Hepatocyte (in vitro differentiated cells): Measurements from ENCODE around the gene PLSCR1. TPM values are rescaled to one million over a fixed set of nuclear protein-coding genes. Genes with fewer than 3 reads are reported as not detected.
A peak's percentile ranks its signal among the peaks of the same experiment; 100 is the strongest.

Experiments used
- DNase-seq: peaks from one replicate; pipeline ENCODE4 v3.0.0-alpha.2; 2016; ENCODE audit warnings: low spot score
- H2AFZ ChIP-seq: fragments of 200-600 bp; sonication (generic); 2 replicates; pipeline ENCODE4 v1.6.0; 2016; ENCODE audit warnings: antibody characterized with exemption, mild to moderate bottlenecking
- H3K27ac ChIP-seq: fragments of 200-600 bp; sonication (generic); 2 replicates; pipeline ENCODE4 v1.5.1; 2016; ENCODE audit warnings: mild to moderate bottlenecking
- H3K27me3 ChIP-seq: fragments of 200-600 bp; sonication (generic); 2 replicates; pipeline ENCODE4 v1.6.1; 2016
- H3K36me3 ChIP-seq: fragments of 200-600 bp; sonication (generic); replicated peaks from 2 replicates; pipeline ENCODE4 v1.5.1; 2016; ENCODE audit warnings: low read depth; ENCODE audit not compliant: insufficient read depth
- H3K4me1 ChIP-seq: fragments of 200-600 bp; sonication (generic); 2 replicates; pipeline ENCODE4 v1.5.1; 2016; ENCODE audit warnings: mild to moderate bottlenecking, moderate library complexity; ENCODE audit not compliant: insufficient read depth
- H3K4me2 ChIP-seq: fragments of 200-600 bp; sonication (generic); 2 replicates; pipeline ENCODE4 v1.6.0; 2016
- H3K4me3 ChIP-seq: fragments of 200-600 bp; sonication (generic); 2 replicates; pipeline ENCODE4 v1.5.1; 2016; ENCODE audit warnings: mild to moderate bottlenecking
- H3K79me2 ChIP-seq: fragments of 200-600 bp; sonication (generic); 2 replicates; pipeline ENCODE4 v1.6.0; 2017; ENCODE audit warnings: mild to moderate bottlenecking
- H3K9me2 ChIP-seq: fragments of 200-600 bp; sonication (generic); replicated peaks from 2 replicates; pipeline ENCODE4 v1.6.0; 2017; ENCODE audit warnings: mild to moderate bottlenecking; ENCODE audit not compliant: insufficient read depth
- H3K9me3 ChIP-seq: fragments of 200-600 bp; sonication (generic); 2 replicates; pipeline ENCODE4 v1.5.1; 2016; ENCODE audit warnings: low read depth, mild to moderate bottlenecking
- H4K20me1 ChIP-seq: fragments of 200-600 bp; sonication (generic); 2 replicates; pipeline ENCODE4 v1.6.0; 2016; ENCODE audit warnings: mild to moderate bottlenecking; ENCODE audit not compliant: insufficient read depth, poor library complexity, severe bottlenecking
- CTCF ChIP-seq: fragments of 200-600 bp; sonication (generic); IDR thresholded peaks from 2 replicates; pipeline ENCODE4 v1.5.1; 2016; ENCODE audit warnings: antibody characterized with exemption, mild to moderate bottlenecking; ENCODE audit not compliant: poor library complexity
- EZH2 ChIP-seq: fragments of 200-600 bp; sonication (generic); IDR thresholded peaks from 2 replicates; pipeline ENCODE4 v1.6.1; 2016; ENCODE audit warnings: antibody characterized with exemption, mild to moderate bottlenecking, borderline replicate concordance
- EZH2phosphoT487 ChIP-seq: fragments of 200-600 bp; sonication (generic); IDR thresholded peaks from one replicate; pipeline ENCODE4 v1.6.1; 2018; ENCODE audit warnings: antibody characterized with exemption, mild to moderate bottlenecking, low read depth, moderate library complexity; ENCODE audit not compliant: unreplicated experiment, severe bottlenecking
- WGBS: methylation state at CpG from one replicate; pipeline ENCODE4 v1.1.6; 2016; ENCODE audit warnings: low lambda C conversion rate; ENCODE audit errors: missing lambda C conversion rate; 5-methylcytosine and 5-hydroxymethylcytosine counted together
- polyA plus RNA-seq: library from polyadenylated mRNA; unstranded; fragments of >200 nt; fragmentation: Nextera tagmentation; extraction: Ambion mirVana; gene quantifications from 2 replicates; pipeline ENCODE4 v1.2.1, GENCODE V29; 2016
- total RNA-seq: library from RNA; depleted of rRNA; stranded (reverse); fragments of >200 nt; gene quantifications from 2 replicates; pipeline ENCODE4 v1.2.3, GENCODE V29; 2014

The PLSCR1 gene
- total and polyA plus RNA-seq, 2 experiments from 2014 or later = 44.9 to 72.6 TPM

- whole genome bisulfite sequencing = 78% methylated on average over 2 of the region's 2 CpGs
- Histone ChIP-seq H3K4me2 (no peak overlapping the region), H3K27me3 (no peaks in the 10 kb centered on the region), H3K79me2 (no peaks in the 10 kb centered on the region), H3K27ac (no peak overlapping the region), H2AFZ (no peak overlapping the region), H3K4me1 (no peaks in the 10 kb centered on the region), H3K4me3 (no peak overlapping the region), H4K20me1 (no peaks in the 10 kb centered on the region), H3K9me3 (no peaks in the 10 kb centered on the region), H3K36me3 (no peaks in the 10 kb centered on the region), H3K9me2 (no peaks in the 10 kb centered on the region)
- no peak for TF ChIP-seq CTCF
- no peak for TF ChIP-seq EZH2
- TF ChIP-seq EZH2phosphoT487 = no peak
- DNase-seq = no peak
Measured at GRCh38 chr3:146473726-146474125, 70.7 kb downstream of the PLSCR1 start.

GRCh38 chr3:146472611-146473010 lies 71.8 kb downstream of the PLSCR1 start:
- Histone ChIP-seq H3K27ac (no peak overlapping the region), H3K4me3 (no peak overlapping the region), H3K4me1 (no peaks in the 10 kb centered on the region), H4K20me1 (no peaks in the 10 kb centered on the region), H3K36me3 (no peaks in the 10 kb centered on the region), H3K9me2 (no peaks in the 10 kb centered on the region), H2AFZ (no peak overlapping the region), H3K27me3 (no peaks in the 10 kb centered on the region), H3K9me3 (no peaks in the 10 kb centered on the region), H3K4me2 (no peak overlapping the region), H3K79me2 (no peaks in the 10 kb centered on the region)
- TF ChIP-seq EZH2phosphoT487 = no peak
- no peak for TF ChIP-seq CTCF
- no peak for TF ChIP-seq EZH2
- WGBS = 57% methylated on average over 1 of the region's 1 CpG
- no peak for DNase-seq

- H3K36me3 ChIP-seq = no peaks in the 10 kb centered on the region
- no peak overlapping the region for H3K27ac ChIP-seq
- H4K20me1 ChIP-seq = no peaks in the 10 kb centered on the region
- H3K9me2 ChIP-seq = no peaks in the 10 kb centered on the region
- no peaks in the 10 kb centered on the region for H3K79me2 ChIP-seq
- no peaks in the 10 kb centered on the region for H3K4me1 ChIP-seq
- no peak overlapping the region for H2AFZ ChIP-seq
- no peak overlapping the region for H3K4me2 ChIP-seq
- no peaks in the 10 kb centered on the region for H3K9me3 ChIP-seq
- TF ChIP-seq CTCF (no peak), EZH2phosphoT487 (no peak), EZH2 (no peak)
- H3K4me3 ChIP-seq = no peak overlapping the region
- DNase-seq = no peak
- WGBS = 98% methylated on average over 1 of the region's 1 CpG
- H3K27me3 ChIP-seq = no peaks in the 10 kb centered on the region
Measured at GRCh38 chr3:146471012-146471411, 73.4 kb downstream of the PLSCR1 start.

GRCh38 chr3:146470425-146470990 lies 73.9 kb downstream of the PLSCR1 start:
- H3K27me3 ChIP-seq = no peaks in the 10 kb centered on the region
- no peaks in the 10 kb centered on the region for H4K20me1 ChIP-seq
- H3K9me3 ChIP-seq = no peaks in the 10 kb centered on the region
- H3K4me3 ChIP-seq = no peak overlapping the region
- H3K4me1 ChIP-seq = no peaks in the 10 kb centered on the region
- no peaks in the 10 kb centered on the region for H3K36me3 ChIP-seq
- DNase-seq = no peak
- peak overlapping the region; percentile 88 for H3K27ac ChIP-seq
- peak overlapping the region; percentile 85 for H3K4me2 ChIP-seq
- H3K9me2 ChIP-seq = no peaks in the 10 kb centered on the region
- no peaks in the 10 kb centered on the region for H3K79me2 ChIP-seq
- H2AFZ ChIP-seq = no peak overlapping the region
- WGBS = 83% methylated on average over 9 of the region's 9 CpGs
- no peak for TF ChIP-seq EZH2
- TF ChIP-seq CTCF = no peak
- TF ChIP-seq EZH2phosphoT487 = no peak
